A549 (cell line): ENCODE results near the gene C8G.

Experiments used
- CTCF ChIP-seq: fragments of >200 bp; sonication (Bioruptor Twin); formaldehyde crosslinking; IDR thresholded peaks from 3 replicates; pipeline ENCODE4 v1.5.1; 2016
- EP300 ChIP-seq, 2 experiments: fragments of >200 bp; sonication (Bioruptor Twin); formaldehyde crosslinking; IDR thresholded peaks; 2 replicates in 1 of 2; 3 replicates in 1 of 2; pipeline ENCODE4 v1.6.1; 2016 to 2017
- HDAC2 ChIP-seq: fragments of 200-600 bp; sonication (generic); IDR thresholded peaks from 2 replicates; pipeline ENCODE4 v1.6.1; 2016
- HEYL ChIP-seq: fragments of 250-450 bp; sonication (Bioruptor Pico); IDR thresholded peaks from 2 replicates; pipeline ENCODE4 v1.8.0; 2021; ENCODE audit warnings: mild to moderate bottlenecking, moderate library complexity
- HOXA7 ChIP-seq: fragments of 250-450 bp; sonication (Bioruptor Pico); IDR thresholded peaks from 2 replicates; pipeline ENCODE4 v1.5.0; 2020; ENCODE audit warnings: mild to moderate bottlenecking, moderate library complexity
- MAX ChIP-seq: IDR thresholded peaks from 2 replicates; pipeline ENCODE4 v1.6.1; 2012
- POLR2A ChIP-seq: IDR thresholded peaks from 2 replicates; pipeline ENCODE4 v1.6.1; 2012; ENCODE audit warnings: mild to moderate bottlenecking, low read length
- RAD21 ChIP-seq, 2 experiments: fragments of >200 bp in 1 of 2; sonication (Bioruptor Twin) in 1 of 2; formaldehyde crosslinking in 1 of 2; IDR thresholded peaks in 1 of 2; conservative IDR thresholded peaks in 1 of 2; 2 replicates in 1 of 2; 3 replicates in 1 of 2; pipeline ENCODE4 v1.6.1; 2012 to 2018; ENCODE audit warnings: inconsistent platforms in 1 of 2
- SMC3 ChIP-seq: fragments of >200 bp; sonication (Bioruptor Twin); formaldehyde crosslinking; IDR thresholded peaks from 3 replicates; pipeline ENCODE4 v1.6.1; 2018; ENCODE audit warnings: inconsistent platforms

- TF ChIP-seq EP300 (IDR thresholded peaks at IDR 0.05): no peak
- TF ChIP-seq CTCF: peak; percentile 67
- TF ChIP-seq MAX: 0 out of 2 replicates have a peak, but pooled peaks have one; percentile 24
- no peak for TF ChIP-seq POLR2A
- TF ChIP-seq HEYL (CRISPR knock-in tag): no peak
- peak; percentile 64 for TF ChIP-seq SMC3
- TF ChIP-seq RAD21 (conservative IDR thresholded peaks at IDR 0.05 in 1 of 2, IDR thresholded peaks at IDR 0.05 in 1 of 2): peak; percentile 76 to 83
- TF ChIP-seq HOXA7 (CRISPR knock-in tag): no peak
- no peak for TF ChIP-seq HDAC2
Measured at GRCh38 chr9:136947955-136948510, 3.0 kb downstream of the C8G start.
